Measurements from ENCODE around the gene IL1RAPL2. TPM values are rescaled to one million over a fixed set of nuclear protein-coding genes. Genes with fewer than 3 reads are reported as not detected.

Gene IL1RAPL2
- total and polyA plus RNA-seq, 10 of the 15 experiments (the other 5 are each of a cell fraction or from before 2014, with no cell fraction given) = 0.19 TPM; not detected in 9

DNA sequence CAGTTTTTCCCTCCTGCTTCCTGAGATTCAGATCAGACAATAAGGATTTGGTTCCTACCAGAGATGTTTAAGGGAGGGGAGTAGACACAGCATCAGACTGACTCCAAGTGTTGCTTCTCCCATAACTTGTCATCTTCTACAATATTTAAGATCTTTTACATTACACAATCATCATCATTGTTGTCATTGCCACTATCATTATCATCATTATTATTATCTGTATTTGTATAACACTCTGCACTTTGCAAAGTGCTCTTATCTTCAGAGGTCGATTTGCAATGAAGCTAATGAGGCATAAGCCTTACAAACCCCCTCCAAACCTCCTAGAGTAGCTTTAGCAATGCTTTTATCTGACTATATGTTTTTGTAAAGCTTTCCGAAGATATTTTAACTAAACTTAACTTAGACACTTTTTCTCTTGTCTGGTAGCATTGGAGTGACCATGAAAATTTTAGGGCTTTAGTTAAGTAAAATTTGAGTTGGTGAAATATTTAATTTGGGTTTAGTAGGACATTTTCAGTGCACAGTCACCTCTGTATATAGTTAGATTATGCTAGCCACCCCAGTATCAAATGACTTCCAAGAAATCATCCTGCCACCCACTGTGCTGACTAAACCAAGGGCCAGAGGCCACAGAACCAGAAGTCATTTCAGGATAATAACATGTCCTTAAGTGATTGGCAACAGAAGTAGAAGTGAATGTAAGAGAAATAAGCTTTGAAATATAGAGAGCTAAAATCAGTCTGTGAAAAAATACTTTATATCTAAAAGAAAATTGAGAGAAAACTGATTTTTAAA, 1132.2 kb downstream of the IL1RAPL2 start:
- in situ Hi-C loops (cut with MboI) = no loop called here
- no peak overlapping the region for H3K9ac ChIP-seq (ENCODE audit: control insufficient read depth, insufficient read depth, low read length)
- no peaks in the 10 kb centered on the region for H3K36me3 ChIP-seq (ENCODE audit: control insufficient read depth in 2 of 2, insufficient read depth in 2 of 2, low read length in 1 of 2)
- H3K4me3 ChIP-seq = no peak overlapping the region
- no peaks in the 10 kb centered on the region for H3K4me1 ChIP-seq (ENCODE audit: control insufficient read depth, insufficient read depth, low read length)
- POLR2A ChIA-PET = no interaction called here
- no peaks in the 10 kb centered on the region for H4K20me1 ChIP-seq (ENCODE audit: control insufficient read depth, insufficient read depth)
- RAD21 ChIA-PET (ENCODE audit: unreplicated experiment) = no interaction called here
- no peak overlapping the region for H3K4me2 ChIP-seq (ENCODE audit: control insufficient read depth, insufficient read depth)
- no peaks in the 10 kb centered on the region for H3K79me2 ChIP-seq (ENCODE audit: control insufficient read depth, insufficient read depth, low read length)
- CTCF ChIA-PET = interaction anchor here (1.1 kb wide), 1 partner anchor 15 kb away, joined by 4 read pairs; no protein-coding TSS in a partner anchor
- SMC1A ChIA-PET (ENCODE audit: uncharacterized antibody, unreplicated experiment) = no interaction called here
- TF ChIP-seq, protein P1, sequence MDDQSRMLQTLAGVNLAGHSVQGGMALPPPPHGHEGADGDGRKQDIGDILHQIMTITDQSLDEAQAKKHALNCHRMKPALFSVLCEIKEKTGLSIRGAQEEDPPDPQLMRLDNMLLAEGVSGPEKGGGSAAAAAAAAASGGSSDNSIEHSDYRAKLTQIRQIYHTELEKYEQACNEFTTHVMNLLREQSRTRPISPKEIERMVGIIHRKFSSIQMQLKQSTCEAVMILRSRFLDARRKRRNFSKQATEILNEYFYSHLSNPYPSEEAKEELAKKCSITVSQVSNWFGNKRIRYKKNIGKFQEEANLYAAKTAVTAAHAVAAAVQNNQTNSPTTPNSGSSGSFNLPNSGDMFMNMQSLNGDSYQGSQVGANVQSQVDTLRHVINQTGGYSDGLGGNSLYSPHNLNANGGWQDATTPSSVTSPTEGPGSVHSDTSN (IDR thresholded peaks at IDR 0.05; ENCODE audit: insufficient replicate concordance, low read depth, low read length) = no peak
- TF ChIP-seq, protein P2, sequence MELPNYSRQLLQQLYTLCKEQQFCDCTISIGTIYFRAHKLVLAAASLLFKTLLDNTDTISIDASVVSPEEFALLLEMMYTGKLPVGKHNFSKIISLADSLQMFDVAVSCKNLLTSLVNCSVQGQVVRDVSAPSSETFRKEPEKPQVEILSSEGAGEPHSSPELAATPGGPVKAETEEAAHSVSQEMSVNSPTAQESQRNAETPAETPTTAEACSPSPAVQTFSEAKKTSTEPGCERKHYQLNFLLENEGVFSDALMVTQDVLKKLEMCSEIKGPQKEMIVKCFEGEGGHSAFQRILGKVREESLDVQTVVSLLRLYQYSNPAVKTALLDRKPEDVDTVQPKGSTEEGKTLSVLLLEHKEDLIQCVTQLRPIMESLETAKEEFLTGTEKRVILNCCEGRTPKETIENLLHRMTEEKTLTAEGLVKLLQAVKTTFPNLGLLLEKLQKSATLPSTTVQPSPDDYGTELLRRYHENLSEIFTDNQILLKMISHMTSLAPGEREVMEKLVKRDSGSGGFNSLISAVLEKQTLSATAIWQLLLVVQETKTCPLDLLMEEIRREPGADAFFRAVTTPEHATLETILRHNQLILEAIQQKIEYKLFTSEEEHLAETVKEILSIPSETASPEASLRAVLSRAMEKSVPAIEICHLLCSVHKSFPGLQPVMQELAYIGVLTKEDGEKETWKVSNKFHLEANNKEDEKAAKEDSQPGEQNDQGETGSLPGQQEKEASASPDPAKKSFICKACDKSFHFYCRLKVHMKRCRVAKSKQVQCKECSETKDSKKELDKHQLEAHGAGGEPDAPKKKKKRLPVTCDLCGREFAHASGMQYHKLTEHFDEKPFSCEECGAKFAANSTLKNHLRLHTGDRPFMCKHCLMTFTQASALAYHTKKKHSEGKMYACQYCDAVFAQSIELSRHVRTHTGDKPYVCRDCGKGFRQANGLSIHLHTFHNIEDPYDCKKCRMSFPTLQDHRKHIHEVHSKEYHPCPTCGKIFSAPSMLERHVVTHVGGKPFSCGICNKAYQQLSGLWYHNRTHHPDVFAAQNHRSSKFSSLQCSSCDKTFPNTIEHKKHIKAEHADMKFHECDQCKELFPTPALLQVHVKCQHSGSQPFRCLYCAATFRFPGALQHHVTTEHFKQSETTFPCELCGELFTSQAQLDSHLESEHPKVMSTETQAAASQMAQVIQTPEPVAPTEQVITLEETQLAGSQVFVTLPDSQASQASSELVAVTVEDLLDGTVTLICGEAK (IDR thresholded peaks at IDR 0.05; ENCODE audit: borderline replicate concordance) = no peak
- no peak for TF ChIP-seq FOXK2 (IDR thresholded peaks at IDR 0.05)
- TF ChIP-seq HDAC2 (IDR thresholded peaks at IDR 0.05) = no peak
- TF ChIP-seq RBBP5 (conservative IDR thresholded peaks at IDR 0.05) = no peak
- no peak for TF ChIP-seq RUNX3 (IDR thresholded peaks at IDR 0.05; ENCODE audit: low read length)
- no peak for TF ChIP-seq MYB (IDR thresholded peaks at IDR 0.05; ENCODE audit: borderline replicate concordance, low read depth, low read length)
- no peak for DNase-seq (ENCODE audit: low read depth, low spot score)
- no peaks in the 10 kb centered on the region for H3K27me3 ChIP-seq (replicated peaks in 1 of 2; ENCODE audit: control insufficient read depth in 2 of 2, insufficient read depth in 2 of 2, low read length in 1 of 2)
- FAIRE-seq = no peak
- intact Hi-C loops (cut with micrococcal nuclease; ENCODE audit: unreplicated experiment) = no loop called here
- no peak overlapping the region for H3K27ac ChIP-seq (ENCODE audit: control insufficient read depth, insufficient read depth)
- no peaks in the 10 kb centered on the region for H3K9me3 ChIP-seq (replicated peaks; ENCODE audit: control insufficient read depth, insufficient read depth, low read length)
- no peak overlapping the region for H2AFZ ChIP-seq (ENCODE audit: control insufficient read depth, low read depth, low read length)
- no TSS peak for BruUV-seq (replicated peaks)
- WGBS (ENCODE audit: insufficient coverage, insufficient replicate concordance, low lambda C conversion rate, missing lambda C conversion rate) = 12% methylated on average over 2 of the region's 2 CpGs
- no peak for ATAC-seq
